Fibroblast of peridontal ligament (primary cell): ENCODE results near the gene CBFB.

Experiments used
- DNase-seq: peaks from one replicate; pipeline ENCODE4 v3.0.0-alpha.2; 2010; ENCODE audit errors: extremely low read depth

The CBFB gene

DNA sequence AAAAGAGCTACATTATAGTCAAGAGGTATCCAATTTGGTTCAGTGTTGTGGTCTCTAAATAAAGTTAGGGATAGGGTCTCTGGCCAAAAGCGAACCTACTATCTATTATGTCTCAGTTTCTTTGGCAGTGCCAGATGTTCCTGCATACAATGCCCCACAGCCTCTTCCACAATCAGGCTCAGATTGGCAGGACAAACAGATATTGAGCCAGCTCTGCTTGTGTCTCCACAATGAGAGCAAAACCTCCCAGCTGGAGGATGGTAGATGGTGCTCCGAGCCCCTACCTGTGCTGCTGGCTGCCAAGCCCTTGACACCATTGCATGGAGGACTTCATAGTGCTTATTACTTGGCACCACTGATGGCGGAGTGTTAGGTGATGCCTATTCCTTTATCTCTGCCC is 100.5 kb downstream of the CBFB start:
- no peak for DNase-seq

- no peak for DNase-seq
Measured at GRCh38 chr16:67137605-67138004, 108.7 kb downstream of the CBFB start.

DNA sequence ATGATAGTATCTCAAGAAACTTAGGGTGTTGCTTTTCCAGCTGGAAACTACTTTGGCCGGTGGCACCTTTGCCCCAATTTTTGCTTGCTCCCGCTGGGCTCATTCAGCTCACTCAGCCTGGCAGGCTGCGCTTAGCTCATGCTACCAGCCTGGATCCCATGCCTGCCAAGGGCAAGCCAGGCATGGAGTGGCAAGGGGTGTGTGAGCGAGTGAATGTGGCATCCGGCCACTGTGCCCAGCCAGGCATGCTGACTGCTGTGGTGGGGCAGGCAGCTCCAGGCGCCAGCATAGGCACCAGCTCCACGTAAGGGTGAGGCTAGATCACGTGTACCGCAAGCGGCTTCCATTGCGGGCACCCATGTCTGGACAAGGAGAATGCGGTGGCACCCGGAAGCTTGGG is 112.4 kb downstream of the CBFB start:
- no peak for DNase-seq

DNA sequence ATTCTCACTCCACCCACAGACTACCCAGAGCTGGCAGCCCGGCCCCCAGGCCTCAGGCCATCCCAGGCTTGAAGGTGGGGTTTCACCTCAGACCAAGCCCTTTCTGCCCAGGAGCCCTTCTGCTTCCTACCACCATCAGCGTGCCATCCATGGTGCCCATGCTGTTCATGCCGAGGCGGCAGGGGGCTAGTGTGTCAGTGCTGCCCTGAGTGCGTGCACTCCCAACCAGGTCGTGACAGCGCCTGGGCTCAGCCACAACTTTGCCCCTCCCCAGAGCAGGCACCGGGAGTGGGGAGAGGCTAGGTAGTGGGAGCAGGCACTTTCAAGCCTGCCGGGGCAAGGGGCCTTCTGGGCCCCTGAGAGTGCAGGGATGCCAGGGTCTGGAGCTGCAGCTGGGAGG is 113.4 kb downstream of the CBFB start:
- no peak for DNase-seq

DNA sequence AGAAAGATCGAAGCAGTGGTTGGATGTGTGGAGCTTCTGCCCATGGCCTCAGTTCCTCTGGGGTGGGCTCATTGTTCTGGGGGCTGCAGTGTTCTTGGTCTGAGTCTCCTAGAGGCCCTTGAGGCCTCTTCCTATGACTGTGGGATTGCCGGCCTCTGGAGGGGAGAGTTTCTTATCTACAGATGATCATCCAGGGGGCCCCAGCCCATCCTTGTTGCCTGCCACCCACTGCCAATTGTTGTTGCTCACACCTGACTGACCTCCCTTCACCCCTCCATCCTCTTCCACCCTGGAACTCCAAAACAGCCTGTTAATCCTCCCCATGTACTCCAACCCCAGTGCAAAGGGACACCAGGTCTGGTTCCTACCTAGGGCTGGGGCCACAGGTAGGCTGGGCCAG is 116.0 kb downstream of the CBFB start:
- no peak for DNase-seq

DNA sequence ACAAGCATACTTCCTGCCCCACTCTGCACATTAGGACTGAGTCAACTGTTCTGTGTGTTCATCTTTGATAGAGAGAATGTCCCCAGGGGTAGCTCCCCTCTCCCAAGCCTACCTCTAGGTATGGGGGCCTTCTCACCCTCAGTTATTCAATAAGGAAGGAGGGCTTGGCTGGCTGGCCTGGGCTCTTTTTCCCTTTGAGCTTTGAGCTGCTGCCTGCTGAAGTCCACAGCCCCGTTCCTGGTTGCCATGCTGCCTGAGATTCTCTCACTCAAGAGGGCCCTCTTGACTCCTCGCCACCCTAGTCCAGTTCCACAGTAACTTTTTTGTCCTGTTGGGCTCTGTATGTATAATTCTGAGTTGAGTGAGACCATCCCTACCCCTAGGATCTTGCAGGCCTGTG is 116.8 kb downstream of the CBFB start:
- DNase-seq = no peak

DNA sequence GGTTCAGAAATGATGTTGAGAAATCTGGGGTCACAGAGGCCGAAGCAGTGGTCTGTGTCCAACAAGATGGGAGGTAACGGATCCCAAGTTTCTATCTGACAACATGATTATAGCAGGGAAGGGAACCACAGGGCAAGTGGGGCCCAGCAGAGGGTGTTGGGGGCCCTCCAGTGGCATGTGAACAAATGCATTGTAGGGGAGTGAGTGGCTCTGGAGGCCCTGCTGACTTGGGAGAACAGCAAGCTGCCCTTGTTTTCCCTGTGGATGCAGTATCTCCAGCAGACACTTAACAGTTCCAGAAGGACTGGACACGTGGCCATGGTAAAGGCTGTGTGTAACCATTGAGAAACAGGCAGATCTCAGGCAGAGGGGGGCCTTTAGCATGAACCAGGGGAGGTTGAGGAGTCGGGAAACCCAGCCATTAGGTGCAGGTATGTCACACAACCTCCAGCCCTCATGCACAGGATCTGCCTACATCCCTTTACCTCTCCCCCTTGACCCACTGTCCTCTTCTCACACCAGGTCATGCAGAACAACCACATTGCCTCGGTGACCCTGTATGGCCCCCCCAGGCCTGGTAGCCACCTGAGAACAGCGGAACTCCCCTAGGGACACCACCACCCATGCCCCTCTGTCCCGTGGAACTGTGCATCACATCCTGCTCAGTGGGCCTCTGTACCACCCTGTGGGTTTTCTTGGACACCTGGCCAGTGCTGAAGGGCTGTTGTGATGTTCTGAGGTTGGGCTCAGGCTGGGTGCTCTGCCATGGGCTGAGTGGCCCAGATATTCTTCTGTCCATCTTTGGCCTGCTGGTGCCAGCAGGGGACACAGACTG is 117.8 kb downstream of the CBFB start:
- peak; percentile 14 for DNase-seq

DNA sequence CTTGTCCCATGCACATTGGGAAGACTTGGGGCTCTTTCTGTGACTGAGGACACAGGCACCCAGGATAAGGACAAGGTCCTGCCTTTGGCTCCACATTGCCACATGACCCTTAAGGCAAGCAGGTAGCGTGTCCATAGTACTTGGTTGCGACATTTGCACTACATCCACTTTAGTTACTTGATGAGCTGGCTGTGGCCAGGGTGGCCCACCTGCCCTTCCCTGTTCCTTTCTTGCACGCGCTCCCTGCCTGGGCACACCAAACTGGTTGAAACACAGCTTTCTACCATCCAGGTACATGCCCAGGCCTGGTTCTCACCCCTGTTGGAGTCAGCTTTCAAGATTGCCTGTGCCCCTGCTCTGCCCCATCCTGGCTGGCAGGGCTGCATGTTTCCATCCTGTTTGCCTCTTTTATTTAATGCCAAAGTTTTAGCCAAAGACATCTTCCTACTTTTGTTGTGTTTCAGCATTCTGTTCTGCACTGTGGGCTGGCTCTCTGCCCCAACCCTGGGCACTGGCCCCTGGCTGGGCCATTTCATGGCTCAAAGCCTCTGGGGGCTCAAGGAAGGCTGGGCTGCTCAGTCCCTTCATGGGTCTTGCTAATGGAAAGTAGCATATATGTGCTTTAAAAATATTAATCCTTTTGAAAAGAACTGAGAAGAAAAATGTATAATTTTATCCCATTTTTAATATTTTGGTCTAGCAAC is 118.6 kb downstream of the CBFB start:
- DNase-seq = no peak

- no peak for DNase-seq
Measured at GRCh38 chr16:67148221-67148620, 119.3 kb downstream of the CBFB start.

GRCh38 chr16:67148656-67149275 is 119.8 kb downstream of the CBFB start:
- no peak for DNase-seq

DNA sequence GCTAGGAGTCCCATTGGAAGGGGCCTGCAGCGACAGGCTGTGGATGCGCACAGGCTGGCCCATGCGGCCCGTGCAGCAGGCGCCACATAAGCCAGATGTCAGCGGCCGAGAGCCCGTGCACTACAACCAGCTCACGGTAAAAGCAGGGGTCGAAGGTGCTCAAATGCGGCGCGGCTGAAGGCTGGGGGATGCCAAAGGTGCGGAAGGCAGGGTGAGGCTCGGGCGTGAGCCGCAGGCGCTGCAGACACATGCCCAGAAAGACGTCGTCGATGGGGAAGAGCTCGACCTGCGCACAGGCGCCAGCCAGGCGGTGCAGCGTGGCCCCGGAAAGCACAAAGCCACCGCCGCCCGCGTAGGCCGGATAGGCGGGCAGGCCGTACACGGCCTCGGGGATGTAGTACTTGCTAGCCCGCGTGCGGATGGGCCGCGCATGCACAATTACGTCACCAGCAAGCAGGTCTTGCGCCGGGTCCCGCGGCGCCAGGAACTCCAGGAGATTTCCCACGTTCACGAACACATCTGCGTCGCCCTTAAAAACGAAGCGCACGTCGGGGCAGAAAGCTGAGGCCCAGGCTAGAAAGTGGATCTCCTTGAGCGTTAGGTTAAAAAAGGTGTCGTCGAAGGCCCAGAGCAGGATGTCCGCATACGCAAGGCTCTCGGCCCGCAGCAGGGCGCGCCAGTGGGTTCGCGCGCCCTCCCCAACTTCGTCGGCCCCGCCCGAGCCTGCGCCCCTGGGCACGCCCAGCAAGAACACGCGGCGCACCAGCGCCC is 120.5 kb downstream of the CBFB start:
- no peak for DNase-seq

- peak; percentile 55 for DNase-seq
Measured at GRCh38 chr16:67150047-67150832, 121.3 kb downstream of the CBFB start.
